Left hindlimb (tissue), 1 donor: ENCODE measurements around the gene TMEM132D.

Experiments
- DNase-seq: peaks from one replicate; pipeline ENCODE4 v3.0.0-alpha.2; 2018

Gene TMEM132D

DNA sequence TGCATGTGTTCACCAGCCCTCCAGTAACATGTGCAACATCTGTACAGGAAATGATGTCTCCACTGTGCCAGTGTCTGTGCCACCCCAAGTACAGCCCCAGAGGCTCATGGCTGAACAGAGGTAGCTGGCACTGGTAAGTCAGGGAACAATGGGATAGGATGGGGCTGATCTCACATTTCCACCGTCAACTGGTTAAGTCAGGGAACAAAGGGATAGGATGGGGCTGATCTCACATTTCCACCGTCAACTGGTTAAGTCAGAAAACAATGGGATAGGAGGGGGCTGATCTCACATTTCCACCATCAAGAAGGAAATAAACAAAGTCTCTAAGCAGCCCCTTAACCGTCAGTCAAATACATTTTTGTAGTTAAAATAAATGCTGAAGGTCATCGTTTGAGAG, 246.6 kb downstream of the TMEM132D start:
- no peak for DNase-seq

DNA sequence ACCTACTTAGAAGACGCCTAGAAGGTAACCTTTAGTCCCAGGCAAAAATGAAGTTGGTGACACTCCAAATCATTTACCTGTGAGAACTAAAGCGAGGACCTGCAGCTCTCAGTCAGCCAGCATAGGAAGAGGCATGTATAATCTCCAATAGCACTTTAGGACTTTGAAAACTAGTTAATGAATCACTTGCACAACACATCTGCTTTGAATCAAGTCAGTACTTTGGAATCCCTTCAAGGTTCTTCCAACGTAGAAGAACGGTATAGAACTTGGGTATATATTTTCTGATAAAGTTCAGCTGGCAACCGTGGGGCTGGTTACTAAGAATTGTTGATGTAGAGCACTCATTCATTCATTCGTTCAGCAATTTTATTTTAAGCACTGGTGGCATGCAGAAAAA, 251.9 kb downstream of the TMEM132D start:
- no peak for DNase-seq

- DNase-seq = peak; percentile 34
Measured at GRCh38 chr12:129641926-129642325, 261.9 kb downstream of the TMEM132D start.

- no peak for DNase-seq
Measured at GRCh38 chr12:129635021-129635685, 268.7 kb downstream of the TMEM132D start.

GRCh38 chr12:129631316-129631715, 272.5 kb downstream of the TMEM132D start:
- DNase-seq = no peak

DNA sequence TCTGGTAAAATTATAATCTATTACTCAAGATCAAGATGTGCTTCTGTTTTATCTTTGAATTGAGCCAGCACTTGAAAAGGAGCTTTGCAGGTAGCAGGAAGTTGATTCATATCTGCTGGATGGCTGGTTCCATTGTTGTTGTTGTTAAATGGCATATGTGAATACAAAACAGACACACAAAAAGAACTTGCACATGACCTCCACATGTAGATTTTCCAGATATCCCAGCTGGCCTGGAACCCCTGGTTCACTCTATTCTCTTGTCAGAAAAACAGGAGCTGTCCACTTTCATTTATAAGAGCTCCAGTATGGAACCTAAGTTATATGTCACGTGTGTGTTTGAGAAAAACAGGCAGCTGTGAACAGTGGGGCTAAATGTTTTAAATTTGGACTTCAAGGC, 273.9 kb downstream of the TMEM132D start:
- DNase-seq = no peak

- DNase-seq = no peak
Measured at GRCh38 chr12:129622566-129622965, 281.3 kb downstream of the TMEM132D start.

- no peak for DNase-seq
Measured at GRCh38 chr12:129619271-129619670, 284.6 kb downstream of the TMEM132D start.

- no peak for DNase-seq
Measured at GRCh38 chr12:129617849-129618248, 286.0 kb downstream of the TMEM132D start.

GRCh38 chr12:129615001-129615400, 288.8 kb downstream of the TMEM132D start:
- no peak for DNase-seq

GRCh38 chr12:129614221-129614885, 289.5 kb downstream of the TMEM132D start:
- no peak for DNase-seq

GRCh38 chr12:129613314-129613713, 290.5 kb downstream of the TMEM132D start:
- DNase-seq = no peak

DNA sequence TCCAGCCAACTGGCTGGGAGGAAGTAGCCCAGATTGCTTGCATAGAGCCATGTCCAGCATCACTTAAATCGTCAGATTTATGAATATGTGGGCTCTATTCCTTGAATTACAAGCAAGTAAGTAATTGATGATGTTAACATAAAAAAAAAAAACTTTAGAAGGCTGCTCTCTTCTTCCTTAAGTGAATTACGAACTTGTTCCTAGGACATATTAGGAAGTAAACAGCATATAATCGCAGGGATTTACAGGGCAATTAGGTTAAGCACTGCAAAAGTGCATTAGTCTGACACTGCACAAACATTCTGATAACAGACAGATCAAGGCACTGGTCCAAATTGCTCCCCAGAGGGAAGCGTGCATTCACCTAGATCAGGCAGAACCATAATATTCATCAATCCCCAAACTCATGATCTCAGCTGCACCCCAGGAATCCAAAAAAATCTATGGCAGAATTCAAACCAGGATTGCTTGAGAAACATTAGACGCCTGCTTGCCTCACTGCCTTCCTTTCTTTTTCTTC, 293.2 kb downstream of the TMEM132D start:
- no peak for DNase-seq

- no peak for DNase-seq
Measured at GRCh38 chr12:129607756-129608155, 296.1 kb downstream of the TMEM132D start.

- no peak for DNase-seq
Measured at GRCh38 chr12:129607301-129607700, 296.5 kb downstream of the TMEM132D start.

DNA sequence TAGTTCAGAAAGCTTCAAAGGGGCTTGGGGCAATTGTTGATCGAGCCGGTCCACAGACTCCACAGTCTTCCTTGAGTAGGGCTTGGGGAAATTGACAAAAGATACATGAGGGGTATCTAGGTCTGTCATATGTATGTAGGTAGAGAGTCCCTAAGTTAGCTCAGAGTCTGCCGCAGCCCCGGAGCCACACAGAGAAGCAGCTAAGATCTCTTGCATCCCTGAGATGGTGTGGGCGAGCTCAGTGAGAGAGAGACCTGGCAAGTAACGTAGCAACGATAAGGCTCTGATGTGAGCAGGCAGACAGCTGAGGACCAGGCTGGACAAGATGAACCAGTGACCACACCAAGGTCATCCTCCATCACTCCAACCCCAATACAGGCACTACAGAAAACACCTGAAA, 297.6 kb downstream of the TMEM132D start:
- DNase-seq = no peak

GRCh38 chr12:129605666-129606065, 298.2 kb downstream of the TMEM132D start:
- DNase-seq = no peak

- no peak for DNase-seq
Measured at GRCh38 chr12:129604506-129604905, 299.3 kb downstream of the TMEM132D start.

- no peak for DNase-seq
Measured at GRCh38 chr12:129599406-129599805, 304.4 kb downstream of the TMEM132D start.

DNA sequence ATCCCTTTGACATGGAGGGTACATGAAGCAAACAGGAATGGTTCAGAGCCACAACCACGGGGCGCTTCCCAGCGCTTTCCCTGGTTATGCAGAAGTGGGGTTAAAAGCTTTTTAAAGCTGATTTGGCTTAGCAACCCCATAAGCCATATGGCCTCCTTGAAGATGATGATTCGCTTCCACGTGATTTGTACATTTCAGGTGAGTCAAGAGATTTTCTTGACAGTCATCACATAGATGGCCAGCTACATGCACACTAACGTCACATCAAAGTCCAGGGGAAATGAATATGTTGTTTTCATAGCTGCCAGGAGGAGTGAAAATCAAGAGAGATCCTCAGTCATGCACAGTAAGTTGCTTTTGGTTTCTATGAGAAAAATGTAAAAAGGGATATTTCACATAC, 309.7 kb downstream of the TMEM132D start:
- no peak for DNase-seq

GRCh38 chr12:129592449-129592848, 311.4 kb downstream of the TMEM132D start:
- DNase-seq = no peak

DNA sequence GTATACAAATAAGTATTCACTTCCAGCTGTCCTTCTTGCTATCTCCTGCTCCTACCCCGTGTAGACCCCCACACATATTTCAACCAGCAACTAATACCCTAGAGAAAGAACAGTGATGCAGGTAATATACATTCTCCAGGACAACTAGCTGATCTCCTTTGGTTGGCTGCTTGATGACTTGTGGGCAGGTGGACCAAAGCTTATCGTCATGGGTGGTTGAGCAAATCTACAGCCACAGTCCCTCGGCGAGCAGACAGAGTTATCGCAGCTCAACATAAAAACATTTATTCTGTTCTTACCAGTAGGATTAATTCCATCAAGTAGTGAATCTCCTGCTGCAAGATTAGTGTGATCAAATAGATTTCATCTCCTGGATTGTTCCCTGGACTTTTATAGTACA, 314.3 kb downstream of the TMEM132D start:
- no peak for DNase-seq

- DNase-seq = no peak
Measured at GRCh38 chr12:129588142-129588541, 315.7 kb downstream of the TMEM132D start.

DNA sequence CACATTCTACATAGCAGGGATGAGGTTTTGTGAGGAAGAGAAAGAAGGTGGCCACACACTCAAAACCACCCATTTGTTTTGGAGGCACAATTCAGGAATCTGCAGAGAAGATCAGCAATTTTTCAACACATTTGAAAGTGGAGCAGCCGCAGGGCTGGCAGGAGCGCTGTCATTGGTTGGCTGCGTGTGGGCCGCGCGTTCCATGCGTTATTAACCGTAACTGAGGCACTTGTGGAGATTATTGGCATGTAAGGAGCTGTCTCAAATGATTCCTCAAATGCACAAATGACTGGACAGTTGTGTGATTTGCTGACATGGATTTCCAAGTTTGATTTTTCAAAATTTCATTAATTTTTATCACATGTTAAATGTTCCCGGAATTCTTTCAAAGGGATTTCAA, 318.5 kb downstream of the TMEM132D start:
- no peak for DNase-seq

DNA sequence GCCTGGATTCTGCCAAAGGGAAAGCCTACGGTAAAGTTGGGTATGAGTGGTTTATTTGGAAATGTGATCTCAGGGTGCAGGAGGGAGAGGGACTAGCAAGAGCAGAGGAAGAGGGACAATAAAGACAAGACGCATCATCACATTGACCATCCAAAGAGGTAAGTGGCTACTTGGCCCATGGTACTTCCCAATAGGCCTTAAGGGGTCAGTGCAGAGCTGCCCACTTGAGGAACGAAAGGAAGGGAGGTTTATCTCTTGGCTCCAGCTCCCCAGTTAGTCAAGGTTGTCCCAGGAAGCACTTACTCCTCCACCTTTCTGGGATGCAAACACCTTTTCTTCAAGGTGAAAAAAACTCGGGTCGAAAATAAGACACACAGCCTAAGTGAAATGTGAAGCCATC, 323.9 kb downstream of the TMEM132D start:
- no peak for DNase-seq
